Activated naive CD4-positive, alpha-beta T cell treated with Interleukin-2 at 50 U/mL for 16 hours (primary cell): ENCODE data around the gene C11orf16.
"Not testable (repeated sequence)": the region's sequence is repeated elsewhere in the genome, so short reads cannot be mapped to it uniquely, and the experiment has no call there.

Source experiments
- DNase-seq: peaks from one replicate; pipeline ENCODE4 v3.0.0-alpha.2; 2020

The C11orf16 gene, protein sequence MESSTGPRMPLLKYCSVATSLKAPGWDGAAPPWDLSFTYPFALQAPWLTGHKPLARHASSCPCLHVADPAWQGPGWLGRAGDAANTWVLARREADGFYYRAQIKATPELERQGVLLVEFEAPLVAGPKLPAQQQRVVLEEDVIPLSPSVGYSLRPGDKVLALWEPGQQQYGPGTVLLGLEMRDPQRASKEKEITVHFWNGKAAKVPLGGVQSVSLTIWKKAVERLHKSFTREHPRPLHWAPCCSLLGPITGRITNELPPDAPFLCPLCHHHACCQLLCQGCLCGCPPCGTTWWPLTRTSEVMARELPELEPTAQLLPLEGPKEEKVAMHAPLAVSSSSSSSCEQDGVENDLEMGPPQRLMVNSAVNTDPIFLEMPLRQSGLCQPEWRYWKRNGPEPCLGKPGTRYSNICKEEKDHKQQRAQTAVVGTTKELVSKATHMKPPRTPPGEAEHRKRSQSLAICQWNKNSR

DNA sequence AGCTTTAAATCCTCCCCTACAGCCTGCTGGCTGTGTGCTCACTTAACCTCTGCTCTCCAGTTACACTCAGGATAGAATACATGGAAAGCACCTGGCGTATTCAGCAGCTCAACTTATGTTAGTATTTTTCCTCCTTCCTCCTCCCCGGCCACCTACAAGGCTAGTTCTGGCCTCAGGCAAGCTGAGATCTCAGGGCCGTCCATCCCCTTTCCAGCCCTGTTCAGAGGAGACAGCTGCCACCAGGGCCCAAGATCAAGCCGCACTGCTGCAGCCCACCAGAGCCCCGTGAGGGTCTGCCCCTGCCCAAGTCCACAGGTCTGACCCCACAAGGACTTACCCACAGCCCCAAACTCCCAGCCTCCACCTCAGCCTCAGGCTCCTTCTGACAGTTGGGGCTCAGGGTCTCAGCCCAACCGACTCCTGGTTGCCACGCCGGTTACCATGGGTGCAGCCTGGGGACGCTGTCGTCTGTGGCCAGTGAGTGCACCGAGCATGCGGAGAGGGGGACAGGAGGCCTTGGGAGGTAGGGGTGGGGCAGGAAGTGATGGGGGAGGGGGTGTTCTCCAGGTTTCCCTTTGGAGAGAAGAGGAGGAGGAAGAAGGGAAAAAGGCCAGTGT, at the start of gene C11orf16:
Gene C11orf16, minus strand, starts transcription at position 384 of the 617 bp plus-strand sequence. CDS start 639 bp downstream, outside the sequence.
- DNase-seq = no peak

DNA sequence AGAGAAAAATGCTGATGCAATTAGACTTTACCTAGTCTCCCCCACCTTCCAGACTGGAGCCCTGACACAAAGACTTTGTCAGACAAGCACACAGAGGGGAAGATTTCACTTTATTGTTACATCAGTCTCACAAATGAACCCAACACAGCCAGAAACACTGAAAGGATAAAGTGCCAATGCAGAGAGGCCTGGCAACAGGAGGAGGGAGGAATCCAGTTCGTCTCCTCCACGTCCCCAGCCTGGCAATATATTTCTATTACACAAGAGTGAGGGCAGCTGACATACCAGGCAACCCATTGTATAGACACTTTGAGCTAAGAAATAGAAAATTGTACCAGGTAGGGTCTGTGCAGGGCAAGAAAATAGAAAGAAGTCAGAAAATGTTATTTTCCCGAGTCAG, 47.7 kb upstream of the C11orf16 start:
- DNase-seq = no peak

DNA sequence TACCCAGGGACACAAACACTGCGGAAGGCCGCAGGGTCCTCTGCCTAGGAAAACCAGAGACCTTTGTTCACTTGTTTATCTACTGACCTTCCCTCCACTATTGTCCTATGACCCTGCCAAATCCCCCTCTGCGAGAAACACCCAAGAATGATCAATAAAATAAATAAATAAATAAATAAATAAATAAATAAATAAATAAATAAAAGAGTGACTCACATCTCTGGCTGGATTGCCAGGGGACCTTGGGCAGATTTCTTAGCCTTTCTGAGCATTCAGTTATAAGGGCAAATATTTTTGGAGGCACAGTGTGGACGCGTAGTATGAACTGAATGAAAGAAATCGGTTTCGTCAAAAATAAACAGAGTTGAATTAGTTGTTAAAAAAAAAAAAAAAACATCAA, 46.6 kb upstream of the C11orf16 start:
- not testable (repeated sequence) for DNase-seq

DNA sequence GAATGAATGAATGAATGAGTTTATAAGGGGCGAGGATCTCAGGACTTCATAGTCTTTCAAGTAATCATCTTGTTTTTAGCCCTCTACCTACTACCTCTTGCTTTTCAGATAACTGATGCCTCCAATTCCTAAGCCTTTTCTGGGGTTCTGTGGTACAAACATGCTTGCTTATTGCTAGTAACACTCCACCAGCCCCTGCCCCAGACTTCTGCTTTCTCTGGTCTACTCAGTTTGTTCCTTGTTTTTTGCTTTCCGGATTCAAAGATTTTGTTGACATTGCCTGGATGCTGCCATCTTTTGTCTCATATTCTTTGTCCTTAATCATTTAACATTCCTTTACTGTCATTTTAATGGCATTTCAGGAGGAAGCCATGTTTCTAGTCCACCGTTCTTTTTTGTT, 40.4 kb upstream of the C11orf16 start:
- DNase-seq = no peak

DNA sequence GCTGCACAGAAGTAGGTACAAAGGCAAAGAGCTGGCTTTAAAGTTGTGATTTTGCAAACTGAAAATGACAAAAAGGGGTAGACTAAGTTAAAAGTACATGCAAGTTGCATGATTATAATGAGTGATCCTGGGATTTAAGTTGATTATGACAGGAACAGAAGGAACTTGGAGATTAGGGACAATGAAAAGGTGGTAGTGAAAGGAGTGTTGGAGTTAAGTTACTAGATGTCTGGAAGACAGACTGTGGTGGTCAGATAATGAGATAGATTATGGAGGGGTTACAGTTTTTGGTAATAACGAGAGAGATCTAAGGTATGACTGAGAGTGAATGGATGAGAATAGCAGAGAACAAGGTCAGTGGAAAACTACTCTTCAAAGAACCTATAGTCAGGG, 39.2 kb upstream of the C11orf16 start:
- DNase-seq = no peak

DNA sequence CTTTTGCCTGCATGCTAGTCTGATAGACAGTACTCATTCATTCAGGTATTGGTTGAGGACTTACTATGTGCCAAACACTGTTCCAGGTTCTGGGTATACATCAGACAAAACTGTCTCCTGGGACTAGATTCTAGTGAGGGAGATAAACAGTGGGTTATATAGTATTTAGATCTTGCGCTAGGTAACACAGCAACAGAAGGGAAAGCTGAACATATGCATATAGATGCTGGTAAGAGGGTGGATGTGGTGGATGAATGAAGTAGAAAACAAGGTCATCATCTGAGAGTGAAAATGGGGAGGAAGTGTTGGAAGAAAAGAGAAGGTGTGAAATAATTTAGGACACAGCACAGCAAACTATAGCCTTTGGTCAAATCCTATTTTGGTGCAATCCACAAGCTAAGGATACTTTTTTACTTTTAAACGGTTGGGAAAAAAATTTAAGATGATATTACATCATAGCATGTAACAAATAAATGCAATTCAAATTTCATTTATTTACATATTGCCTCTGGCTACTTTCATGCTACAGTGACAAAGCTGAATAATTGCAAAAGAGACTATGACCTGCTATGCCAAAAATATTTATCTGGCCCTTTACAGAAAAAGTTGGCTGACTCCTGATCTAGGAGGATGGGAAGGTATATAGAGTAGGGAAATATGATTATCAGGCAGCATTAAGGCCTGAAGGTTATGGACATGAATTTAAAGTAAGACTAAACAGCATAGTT, 38.6 kb upstream of the C11orf16 start:
- no peak for DNase-seq

DNA sequence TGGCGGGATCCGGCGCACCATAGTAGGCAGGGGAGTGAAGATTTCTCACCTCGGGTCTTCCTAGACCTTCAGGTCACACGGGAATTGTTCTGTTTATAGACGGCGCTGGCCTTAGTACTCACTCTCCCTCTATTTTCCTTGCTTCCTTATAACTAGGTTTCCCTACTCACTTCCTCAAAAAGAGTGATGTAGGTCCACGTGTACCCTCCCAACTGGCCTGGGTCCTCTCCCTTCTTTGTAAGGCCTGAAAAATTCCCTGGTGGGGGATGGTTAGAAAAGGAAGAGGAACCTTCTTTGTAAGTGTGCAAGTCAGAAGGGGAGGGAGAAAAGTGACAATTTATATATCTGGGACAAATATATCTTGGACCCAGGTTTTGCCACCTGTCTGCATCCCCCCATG, 34.4 kb upstream of the C11orf16 start:
- no peak for DNase-seq

DNA sequence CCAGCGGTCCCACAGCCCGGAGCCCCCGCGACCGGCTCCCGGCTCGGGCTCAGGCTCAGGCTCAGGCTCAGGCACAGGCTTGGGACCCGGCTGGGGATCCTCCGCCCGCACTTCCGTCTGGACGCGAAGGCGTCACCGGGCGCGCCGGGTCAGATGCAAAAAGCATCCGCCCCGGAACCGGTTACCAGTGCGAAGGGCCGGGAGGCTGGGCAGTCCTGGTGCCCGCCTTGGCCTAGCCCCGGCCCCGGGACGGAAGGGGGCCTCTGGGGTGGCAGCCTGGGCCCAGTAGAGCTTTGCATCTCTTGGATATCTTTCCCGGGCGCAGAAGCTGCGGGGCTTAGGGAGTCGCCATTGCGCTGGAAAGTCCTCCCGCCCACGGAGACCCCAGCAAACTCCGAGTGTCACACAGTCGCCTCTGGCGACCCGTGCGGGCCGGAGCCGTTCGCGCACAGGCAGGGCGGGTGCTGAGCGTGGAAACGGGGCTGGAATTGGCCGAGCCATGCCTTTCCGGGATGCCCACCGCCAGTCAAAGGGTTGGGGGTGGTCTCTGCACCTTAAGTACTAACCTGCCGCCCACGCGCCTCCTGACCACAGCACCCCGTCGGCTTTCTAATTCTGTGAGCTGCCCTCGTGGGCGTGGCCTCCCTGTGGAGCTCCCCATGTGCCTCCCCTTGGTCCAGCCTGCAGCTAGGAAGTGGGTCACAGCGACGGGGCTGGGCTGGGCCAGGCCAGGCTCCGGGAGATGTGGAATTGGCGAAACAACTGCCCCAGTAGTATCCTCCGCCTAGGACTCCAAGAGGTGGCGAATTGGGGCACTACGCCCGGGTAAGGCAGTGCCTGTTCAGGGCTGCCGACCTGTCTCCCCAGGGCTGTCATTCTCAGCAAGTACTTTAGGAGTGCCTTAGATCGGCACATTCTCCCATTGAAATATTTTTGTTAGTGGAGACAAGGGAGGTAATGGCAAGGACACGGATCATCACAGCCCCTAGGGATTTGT, 31.9 kb upstream of the C11orf16 start, which contains the start of gene TMEM9B:
Gene TMEM9B, minus strand, starts transcription at position 119 of the 997 bp plus-strand sequence. CDS start 129 bp downstream, outside the sequence.
- DNase-seq = peak; percentile 83

DNA sequence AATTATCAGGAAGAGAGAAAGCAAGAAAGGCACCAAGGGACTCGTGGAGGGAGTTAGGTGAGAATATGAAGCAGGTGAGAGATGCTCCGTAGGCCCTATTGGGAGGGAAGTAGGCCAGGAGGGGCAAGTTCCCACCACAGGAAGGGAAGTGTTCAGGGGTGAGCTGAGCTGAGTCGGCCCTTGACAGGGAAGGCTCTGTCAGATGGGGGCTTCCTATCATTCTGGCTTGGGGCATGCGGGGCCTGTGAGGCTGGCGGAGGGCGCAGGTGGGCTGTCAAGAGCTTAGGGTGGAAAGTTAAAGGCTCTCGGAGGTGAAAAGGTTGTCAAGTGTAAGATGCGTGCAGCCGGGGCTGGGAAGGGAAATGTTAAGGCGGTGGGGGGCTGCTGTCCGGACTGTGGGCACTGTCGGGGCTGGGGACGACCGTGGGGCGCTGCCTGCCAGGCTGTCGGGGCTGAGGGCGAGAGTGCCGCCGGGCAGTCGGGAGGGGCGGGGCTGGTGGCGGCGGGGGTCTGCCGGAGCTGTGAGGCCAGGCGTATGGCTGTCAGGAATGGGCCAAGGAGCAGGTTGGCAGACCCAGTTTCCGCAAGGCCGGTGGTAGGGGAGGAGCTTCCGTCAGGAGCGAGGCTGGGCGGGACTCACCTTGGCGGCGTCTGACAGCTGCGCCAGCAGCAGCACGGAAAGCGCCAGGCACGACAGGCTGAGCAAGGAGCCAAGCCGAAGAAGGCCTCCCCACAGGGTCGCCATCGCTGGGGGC, 31.0 kb upstream of the C11orf16 start:
- peak; percentile 81 for DNase-seq

DNA sequence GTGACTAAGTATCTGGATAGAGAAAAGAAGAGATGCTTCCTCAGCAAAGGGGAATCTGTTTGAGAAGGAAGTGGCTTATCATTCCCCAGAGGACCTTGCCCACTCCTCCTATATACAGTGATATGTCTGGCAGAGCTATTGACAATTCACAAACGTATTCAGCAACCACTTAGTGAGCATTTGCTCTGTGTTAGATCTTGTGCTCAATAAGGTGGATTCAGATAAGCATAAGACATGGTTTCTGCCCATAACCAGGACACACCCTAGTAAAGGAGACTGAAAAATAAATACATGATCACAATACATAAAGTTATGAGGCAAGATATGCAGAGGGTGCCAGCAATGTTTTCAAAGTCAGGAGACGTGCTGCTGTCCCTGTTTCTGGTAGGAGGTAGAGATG, 30.1 kb upstream of the C11orf16 start:
- no peak for DNase-seq

DNA sequence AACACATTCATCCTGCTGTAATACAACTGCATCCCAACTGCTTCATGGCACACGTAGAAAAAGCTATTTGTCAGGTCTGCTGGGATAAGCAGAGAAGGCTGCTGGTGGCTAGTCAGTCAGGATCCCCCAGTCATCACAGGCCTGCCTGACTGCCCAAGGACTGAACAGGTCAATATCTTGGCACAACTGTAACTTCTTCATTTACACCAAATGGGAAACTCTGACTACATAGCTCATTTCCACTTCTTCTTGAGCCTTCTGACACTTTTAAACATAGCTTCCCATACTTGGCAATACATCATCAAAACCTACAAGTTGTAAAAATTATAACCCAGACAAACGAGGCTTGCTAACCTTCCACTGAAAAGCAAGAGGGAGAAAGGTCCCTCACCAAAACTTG, 28.7 kb upstream of the C11orf16 start:
- DNase-seq = no peak

DNA sequence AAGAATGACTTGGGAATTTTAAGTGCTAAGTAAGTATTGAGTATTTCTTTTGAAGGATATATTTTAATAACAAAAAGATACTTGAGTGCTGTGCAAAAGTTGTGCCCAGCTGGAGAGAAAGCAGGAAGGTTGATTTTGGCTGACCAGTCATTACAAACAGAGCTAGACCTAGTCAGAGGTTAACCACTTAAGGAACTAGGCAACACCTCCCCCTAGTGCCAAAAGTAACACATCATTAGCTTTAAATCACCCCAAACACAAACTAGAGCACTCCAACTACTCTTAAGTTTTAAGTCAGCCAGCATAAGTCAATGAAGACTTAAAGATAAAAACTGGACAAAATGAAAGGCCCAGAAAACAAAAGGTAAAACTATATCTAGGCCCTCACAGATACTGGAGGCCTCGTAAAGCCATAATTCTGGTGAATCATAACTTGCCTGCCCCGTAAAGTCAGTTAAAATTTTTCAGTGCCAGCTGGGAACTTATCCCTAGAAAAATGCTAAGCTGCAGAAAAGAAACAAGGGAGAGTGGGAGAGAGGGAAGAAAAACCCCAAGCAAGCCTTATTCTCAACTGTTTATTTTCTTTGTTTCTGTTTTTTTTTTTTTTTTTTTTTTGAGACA, 26.9 kb upstream of the C11orf16 start:
- peak; percentile 2 for DNase-seq

DNA sequence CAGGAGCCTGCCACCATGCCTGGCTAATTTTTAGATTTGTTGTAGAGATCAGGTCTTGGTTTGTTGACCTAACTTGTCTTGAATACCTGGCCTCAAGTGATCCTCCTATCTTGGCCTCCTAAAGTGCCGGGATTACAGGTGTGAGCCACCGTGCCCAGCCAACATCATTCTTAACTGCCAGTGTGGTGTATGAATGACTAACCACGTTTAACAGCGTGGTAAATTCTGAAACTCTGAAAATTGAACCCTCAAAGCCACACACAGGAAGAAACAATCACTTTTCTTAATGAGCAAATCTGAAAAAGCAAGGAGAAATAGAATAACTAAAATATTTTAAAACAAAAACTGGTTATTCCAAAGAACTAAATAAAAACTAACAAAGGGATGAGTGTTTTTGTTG, 24.1 kb upstream of the C11orf16 start:
- DNase-seq = no peak

DNA sequence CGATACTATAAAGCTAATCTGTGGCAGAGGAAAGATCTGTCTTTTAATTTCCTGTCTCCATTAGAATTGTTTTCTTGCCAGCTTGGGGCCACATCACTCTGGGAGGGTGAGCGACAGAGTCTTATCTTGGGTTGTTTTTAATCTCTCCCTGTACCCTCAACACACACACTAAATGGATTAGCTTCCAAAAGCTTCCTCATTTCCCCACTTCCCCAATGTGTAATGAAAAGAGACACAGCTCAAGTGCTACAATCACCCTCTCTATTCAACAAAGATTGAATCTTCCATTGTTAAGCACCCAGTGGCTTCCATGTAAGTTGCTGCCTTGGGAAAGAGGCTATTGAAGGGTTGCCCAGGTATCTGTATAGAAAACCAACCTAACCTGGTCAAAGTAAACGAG, 16.1 kb upstream of the C11orf16 start:
- no peak for DNase-seq

DNA sequence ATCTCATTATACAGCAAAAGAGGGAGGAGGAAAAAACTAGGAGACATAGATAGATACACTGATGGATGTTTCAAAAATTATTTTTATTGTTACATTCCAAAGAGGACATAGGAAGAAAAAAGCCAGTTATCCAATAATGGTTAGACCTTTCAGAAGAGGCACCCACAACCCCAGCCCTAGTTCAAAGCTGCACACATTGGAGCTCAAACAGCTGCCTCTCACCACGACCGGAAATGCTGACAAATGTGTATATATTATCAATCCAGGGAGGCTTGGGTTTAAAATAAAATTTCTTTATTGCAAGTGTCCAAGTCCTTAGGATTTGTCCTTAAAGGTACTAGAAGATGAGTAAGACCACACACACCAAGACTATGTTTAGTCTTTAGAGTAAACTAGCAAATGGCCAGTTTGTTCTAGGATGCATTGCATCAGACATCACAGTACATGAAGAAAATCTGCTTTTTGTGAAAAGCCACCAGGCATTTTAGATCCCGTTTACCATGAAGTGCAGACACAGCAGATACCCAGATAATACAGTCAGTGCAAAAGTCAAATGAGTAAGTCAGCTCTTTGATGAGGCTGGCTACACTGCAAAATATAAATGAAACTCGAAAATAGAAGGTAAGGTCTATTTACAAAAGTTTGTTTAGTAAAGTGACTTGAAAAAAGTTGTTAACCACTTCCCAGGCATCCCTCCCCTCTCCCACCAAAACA, 14.6 kb upstream of the C11orf16 start:
- DNase-seq = no peak

DNA sequence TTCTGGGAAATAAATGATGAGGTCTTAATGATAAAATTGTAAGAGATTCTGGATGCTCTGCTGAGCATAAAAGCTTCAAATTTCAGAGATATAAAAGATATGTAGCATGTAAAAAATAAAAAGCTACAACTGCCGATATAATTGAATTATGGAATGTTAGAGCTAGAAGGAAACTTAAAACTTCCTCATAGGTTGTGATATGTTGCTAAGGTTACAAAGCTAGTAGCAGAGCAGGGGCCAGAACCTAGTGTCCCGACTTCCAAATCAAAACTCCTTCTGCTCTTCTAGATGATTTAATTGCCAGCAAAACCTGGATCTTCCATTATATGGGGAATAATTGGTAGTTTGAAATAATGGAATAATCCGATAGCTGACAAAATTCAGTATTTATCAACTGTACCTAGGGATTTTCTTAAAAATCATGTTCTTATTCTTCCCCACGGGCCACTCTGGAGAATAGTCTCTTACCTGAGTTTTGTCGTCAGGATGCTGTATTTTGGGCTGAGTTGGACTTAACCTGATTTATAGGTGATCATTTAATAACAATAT, 9.8 kb upstream of the C11orf16 start, which contains the start of gene ASCL3:
Gene ASCL3, minus strand, starts transcription at position 499 of the 549 bp plus-strand sequence. CDS start 4,855 bp downstream, outside the sequence.
- no peak for DNase-seq

DNA sequence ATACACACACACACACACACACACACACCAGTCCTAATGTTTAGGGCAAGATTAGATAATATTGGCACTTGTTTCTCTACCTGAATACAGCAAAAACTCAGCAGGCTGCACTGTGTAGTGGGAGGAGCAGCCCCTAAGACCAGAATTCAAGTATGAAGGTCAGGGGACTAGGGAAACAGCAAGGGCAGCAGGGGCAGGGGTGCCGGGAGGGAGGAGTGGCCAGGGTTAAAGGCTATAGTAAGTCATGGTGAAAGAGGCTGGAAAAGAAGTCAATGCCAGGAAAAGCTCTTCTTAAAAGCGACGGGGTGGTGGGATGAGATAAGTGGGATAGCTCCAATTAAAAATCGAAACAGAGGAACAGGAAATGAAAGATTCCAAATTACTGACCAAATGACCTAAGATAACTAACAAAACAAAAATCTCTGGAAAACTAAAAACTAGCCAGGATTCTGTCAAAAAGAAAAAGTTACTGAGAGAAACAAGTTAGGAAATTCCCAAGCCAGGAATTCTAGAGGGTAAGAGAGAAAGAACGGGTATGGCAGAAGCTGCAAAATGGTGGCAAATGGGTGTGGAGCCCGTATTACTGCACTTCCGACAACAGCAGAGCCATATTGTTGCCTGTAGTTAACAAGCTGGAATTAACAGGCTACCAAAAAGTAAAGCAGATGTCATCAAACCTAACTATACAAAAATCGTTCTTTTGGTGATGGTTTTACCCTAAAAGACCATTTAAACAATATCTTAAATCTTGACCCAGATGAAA, 8.8 kb upstream of the C11orf16 start:
- no peak for DNase-seq

DNA sequence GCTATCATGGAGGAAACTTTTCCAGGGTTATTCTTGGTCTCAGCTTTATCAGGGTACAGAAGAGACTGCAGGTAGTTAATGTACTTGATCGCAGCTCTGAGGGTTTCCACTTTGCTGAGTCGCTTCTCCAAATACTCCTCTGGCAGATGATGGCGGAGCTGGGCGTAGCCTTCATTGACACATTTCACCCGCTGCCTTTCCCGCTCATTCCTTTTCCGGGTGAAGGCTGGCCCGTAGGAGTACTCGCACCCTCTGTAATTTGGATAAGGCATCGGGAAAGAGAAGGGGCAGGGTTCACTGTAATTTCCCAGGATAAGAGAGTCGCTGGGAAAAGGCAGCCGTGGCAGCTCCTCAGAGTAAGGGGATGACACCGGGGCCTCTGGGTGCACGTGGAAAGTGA, 4.9 kb upstream of the C11orf16 start:
- DNase-seq = no peak

DNA sequence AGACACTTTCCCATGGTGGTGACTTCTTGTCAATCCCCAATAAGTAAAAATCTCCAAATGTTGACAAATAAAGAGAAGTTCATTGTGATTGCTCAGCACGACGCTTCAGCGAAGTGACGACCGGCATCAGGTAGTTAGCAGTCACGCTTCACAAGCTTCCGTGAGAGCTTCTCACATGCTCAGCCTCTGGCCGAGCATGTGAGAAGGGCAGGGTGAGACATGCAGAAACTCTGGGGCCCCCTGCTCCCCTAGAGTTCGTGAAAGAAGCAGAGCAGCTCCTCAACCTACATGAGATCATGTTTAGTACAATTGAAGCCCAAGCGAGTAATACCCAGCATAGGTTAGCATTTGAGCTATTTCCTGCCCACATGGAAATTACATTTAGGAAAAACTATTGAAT, 4.4 kb upstream of the C11orf16 start:
- DNase-seq = no peak
